ENCODE results near the gene DDX41.

GRCh38 chr5:177512736-177513380 is 3.9 kb downstream of the DDX41 start:
- TF ChIP-seq CTCF (IDR thresholded peaks at IDR 0.05) = no peak
- TF ChIP-seq POLR2A (IDR thresholded peaks at IDR 0.05) = no peak
